SU-DHL-6 (cell line): ENCODE data around the gene PKLR.

Experiments
- H2AFZ ChIP-seq: fragments of 200-600 bp; sonication (generic); 2 replicates; pipeline ENCODE4 v1.6.1; 2014; ENCODE audit warnings: low read depth, mild to moderate bottlenecking, moderate library complexity, mixed read lengths, antibody characterized with exemption, low read length; ENCODE audit not compliant: severe bottlenecking
- H3F3A ChIP-seq: fragments of 200-600 bp; shearing (Covaris generic); 2 replicates; pipeline ENCODE4 v1.6.0; 2016; ENCODE audit warnings: antibody characterized with exemption, mild to moderate bottlenecking; ENCODE audit not compliant: insufficient read depth
- H3K27ac ChIP-seq: fragments of 200-600 bp; sonication (generic); 2 replicates; pipeline ENCODE4 v1.5.1; 2016; ENCODE audit warnings: low read depth, mild to moderate bottlenecking, low read length, moderate library complexity, mixed read lengths
- H3K27me3 ChIP-seq: fragments of 200-600 bp; sonication (generic), shearing (Covaris generic); 2 replicates; pipeline ENCODE4 v1.6.0; 2014; ENCODE audit warnings: mild to moderate bottlenecking, low read length
- H3K36me3 ChIP-seq: fragments of 200-600 bp; sonication (generic); 2 replicates; pipeline ENCODE4 v1.6.1; 2014; ENCODE audit warnings: mild to moderate bottlenecking, low read length, mixed read lengths
- H3K4me2 ChIP-seq: fragments of 300-600, 200-600 bp; shearing (Covaris generic), sonication (generic); 2 replicates; pipeline ENCODE4 v1.6.0; 2014; ENCODE audit warnings: low read length, low read depth, mild to moderate bottlenecking; ENCODE audit not compliant: poor library complexity, severe bottlenecking
- H3K4me3 ChIP-seq: fragments of 200-600 bp; sonication (generic); 2 replicates; pipeline ENCODE4 v1.5.1; 2014; ENCODE audit warnings: antibody characterized with exemption, low read length, mild to moderate bottlenecking, mixed read lengths; ENCODE audit not compliant: insufficient read depth, poor library complexity, severe bottlenecking
- H3K79me2 ChIP-seq: fragments of 200-600 bp; sonication (generic); 2 replicates; pipeline ENCODE4 v1.6.1; 2014; ENCODE audit warnings: mild to moderate bottlenecking, low read length, moderate library complexity; ENCODE audit not compliant: insufficient read depth
- H3K9ac ChIP-seq: fragments of 200-600 bp; sonication (generic); 2 replicates; pipeline ENCODE4 v1.7.0; 2014; ENCODE audit warnings: mild to moderate bottlenecking, low read length
- H3K9me2 ChIP-seq: fragments of 200-600 bp; sonication (generic); replicated peaks from 2 replicates; pipeline ENCODE4 v1.6.1; 2014; ENCODE audit warnings: low read length; ENCODE audit not compliant: insufficient read depth
- H3K9me3 ChIP-seq: fragments of 200-600 bp; sonication (generic); 2 replicates; pipeline ENCODE4 v1.6.1; 2014; ENCODE audit warnings: low read length, mixed read lengths; ENCODE audit not compliant: insufficient read depth
- H4K20me1 ChIP-seq: fragments of 200-600 bp; sonication (generic); 2 replicates; pipeline ENCODE4 v1.6.1; 2014; ENCODE audit warnings: low read depth, mild to moderate bottlenecking, antibody characterized with exemption, low read length, moderate library complexity, mixed read lengths
- EZH2phosphoT487 ChIP-seq: fragments of 200-600 bp; sonication (generic), shearing (Covaris generic); conservative IDR thresholded peaks from 2 replicates; pipeline ENCODE4 v1.6.1; 2018; ENCODE audit warnings: mild to moderate bottlenecking, antibody characterized with exemption, low read length, moderate library complexity, mixed read lengths
- TF ChIP-seq, protein P1 (sequence below): fragments of 200-600 bp; sonication (generic); IDR thresholded peaks from one replicate; pipeline ENCODE4 v1.5.1; 2017; ENCODE audit warnings: antibody characterized with exemption, mild to moderate bottlenecking, low read length, moderate library complexity; ENCODE audit not compliant: insufficient read depth, poor library complexity, severe bottlenecking

Gene PKLR

DNA sequence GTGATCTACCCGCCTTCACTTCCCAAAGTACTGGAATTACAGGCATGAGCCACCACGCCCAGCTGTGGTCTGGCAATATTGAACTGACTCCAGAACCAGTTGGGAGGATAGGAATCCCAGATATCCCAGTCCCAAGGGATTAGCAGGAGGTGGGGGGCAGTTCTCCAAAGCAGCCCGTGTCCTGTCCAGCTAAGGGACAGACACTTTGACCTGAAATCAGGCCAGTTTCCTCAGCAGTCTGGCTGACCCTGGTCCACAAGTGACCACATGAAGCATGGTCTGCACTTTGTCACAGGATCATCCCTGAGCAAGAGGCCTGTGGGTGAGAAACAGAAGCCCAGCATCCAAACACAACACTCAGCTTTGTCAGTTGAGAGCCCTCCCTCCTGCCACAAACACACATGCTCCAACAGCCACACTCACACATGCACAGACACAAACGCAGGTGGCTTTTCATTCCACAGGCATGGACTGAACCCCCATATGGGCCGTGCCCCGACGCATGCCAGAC, 4.7 kb upstream of the PKLR start:
- H3K9ac ChIP-seq: no peak overlapping the region
- H3K27ac ChIP-seq: no peak overlapping the region
- no peaks in the 10 kb centered on the region for H4K20me1 ChIP-seq
- H3K27me3 ChIP-seq: no peaks in the 10 kb centered on the region
- no peak overlapping the region for H2AFZ ChIP-seq
- H3K36me3 ChIP-seq: 0 out of 2 replicates have a peak, but pooled peaks cover 5% of the 10 kb centered on the region
- no peak overlapping the region for H3K4me3 ChIP-seq
- no peaks in the 10 kb centered on the region for H3K9me2 ChIP-seq
- no peak overlapping the region for H3K4me2 ChIP-seq
- no peaks in the 10 kb centered on the region for H3K9me3 ChIP-seq
- peaks cover 23% of the 10 kb centered on the region for H3K79me2 ChIP-seq
- TF ChIP-seq, protein P1, sequence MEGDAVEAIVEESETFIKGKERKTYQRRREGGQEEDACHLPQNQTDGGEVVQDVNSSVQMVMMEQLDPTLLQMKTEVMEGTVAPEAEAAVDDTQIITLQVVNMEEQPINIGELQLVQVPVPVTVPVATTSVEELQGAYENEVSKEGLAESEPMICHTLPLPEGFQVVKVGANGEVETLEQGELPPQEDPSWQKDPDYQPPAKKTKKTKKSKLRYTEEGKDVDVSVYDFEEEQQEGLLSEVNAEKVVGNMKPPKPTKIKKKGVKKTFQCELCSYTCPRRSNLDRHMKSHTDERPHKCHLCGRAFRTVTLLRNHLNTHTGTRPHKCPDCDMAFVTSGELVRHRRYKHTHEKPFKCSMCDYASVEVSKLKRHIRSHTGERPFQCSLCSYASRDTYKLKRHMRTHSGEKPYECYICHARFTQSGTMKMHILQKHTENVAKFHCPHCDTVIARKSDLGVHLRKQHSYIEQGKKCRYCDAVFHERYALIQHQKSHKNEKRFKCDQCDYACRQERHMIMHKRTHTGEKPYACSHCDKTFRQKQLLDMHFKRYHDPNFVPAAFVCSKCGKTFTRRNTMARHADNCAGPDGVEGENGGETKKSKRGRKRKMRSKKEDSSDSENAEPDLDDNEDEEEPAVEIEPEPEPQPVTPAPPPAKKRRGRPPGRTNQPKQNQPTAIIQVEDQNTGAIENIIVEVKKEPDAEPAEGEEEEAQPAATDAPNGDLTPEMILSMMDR: no peak
- no peak for TF ChIP-seq EZH2phosphoT487
- peaks cover 13% of the 10 kb centered on the region for H3F3A ChIP-seq

DNA sequence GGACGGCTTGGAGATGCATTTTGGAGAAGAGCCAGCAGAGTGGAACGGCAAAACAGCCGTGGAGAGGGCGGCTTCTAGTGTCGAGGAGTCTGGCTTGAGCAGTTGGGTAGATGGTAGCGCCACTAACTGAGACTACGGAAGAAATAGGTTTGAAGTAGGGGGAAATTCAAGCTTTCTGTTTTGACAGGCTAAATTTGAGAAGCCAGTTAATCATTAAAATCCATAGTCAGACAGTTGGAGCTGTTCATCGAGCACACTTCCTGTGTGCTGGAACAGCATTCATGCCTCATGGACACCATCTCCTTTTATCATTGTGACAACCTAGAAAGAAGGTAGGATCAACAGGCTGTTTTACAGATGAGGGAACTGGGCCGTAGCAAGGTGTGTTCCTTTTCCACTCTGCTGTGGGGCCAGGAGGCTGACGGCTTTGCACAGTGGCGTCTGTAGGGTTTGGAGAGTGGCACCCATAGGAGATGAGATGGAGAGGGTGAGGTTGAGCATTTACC, 3.4 kb upstream of the PKLR start:
- TF ChIP-seq EZH2phosphoT487: no peak
- TF ChIP-seq, protein P1: no peak
- Histone ChIP-seq H3K27me3 (no peaks in the 10 kb centered on the region), H3K9me2 (no peaks in the 10 kb centered on the region), H2AFZ (no peak overlapping the region), H3K4me3 (no peak overlapping the region), H3K36me3 (no peaks in the 10 kb centered on the region), H3K9me3 (no peaks in the 10 kb centered on the region), H3K9ac (no peak overlapping the region), H3K79me2 (peaks cover 10% of the 10 kb centered on the region), H3K4me2 (no peak overlapping the region), H3F3A (peaks cover 13% of the 10 kb centered on the region), H4K20me1 (no peaks in the 10 kb centered on the region), H3K27ac (no peak overlapping the region)

DNA sequence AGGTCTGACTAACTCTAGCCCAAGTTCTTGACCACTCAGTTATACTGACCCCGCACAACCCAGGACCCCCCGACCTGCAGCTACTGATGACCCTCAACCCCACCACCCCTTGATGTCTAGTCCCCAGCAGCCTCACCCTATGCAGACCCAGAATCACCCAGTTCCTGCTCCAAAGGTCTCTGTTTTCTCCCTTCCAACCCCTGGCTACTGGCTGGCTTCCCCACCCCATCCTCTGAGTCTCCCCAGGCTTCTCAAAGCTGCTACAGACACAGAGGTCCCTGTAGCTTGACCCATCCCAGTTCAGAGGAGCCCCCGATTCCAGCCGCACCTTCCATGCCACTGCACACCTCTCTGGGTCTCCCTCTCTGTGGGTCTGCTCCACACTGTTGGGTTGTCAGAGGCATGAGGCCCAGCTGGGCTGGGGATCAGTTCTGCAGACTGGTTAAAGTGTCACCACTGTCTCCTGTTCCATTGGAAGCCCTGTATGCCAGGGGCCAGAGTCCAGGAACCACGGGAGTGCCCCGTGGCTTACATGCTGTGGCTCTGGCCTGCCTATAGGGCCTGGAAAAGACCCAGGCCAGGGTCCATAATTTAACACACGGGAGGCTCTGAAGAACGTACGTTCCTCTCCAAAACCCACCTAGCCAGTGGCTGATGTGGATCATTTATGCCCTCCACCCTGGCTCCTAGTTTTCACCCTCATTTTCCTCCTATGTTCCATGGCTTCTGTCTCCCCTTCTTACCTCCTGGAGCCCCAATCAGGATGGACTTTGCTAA, 497 bp downstream of the PKLR start:
- H4K20me1 ChIP-seq: no peaks in the 10 kb centered on the region
- no peak overlapping the region for H3K4me2 ChIP-seq
- no peak overlapping the region for H2AFZ ChIP-seq

More for the DNA sequence above, 497 bp downstream of the PKLR start:
- Histone ChIP-seq H3K9me2 (no peaks in the 10 kb centered on the region), H3K27me3 (no peaks in the 10 kb centered on the region), H3K4me3 (no peak overlapping the region), H3K36me3 (no peaks in the 10 kb centered on the region), H3K9ac (no peak overlapping the region), H3K27ac (no peak overlapping the region), H3K9me3 (no peaks in the 10 kb centered on the region), H3F3A (no peaks in the 10 kb centered on the region), H3K79me2 (no peaks in the 10 kb centered on the region)
- TF ChIP-seq, protein P1: no peak
- no peak for TF ChIP-seq EZH2phosphoT487
